OCI-LY3 (cell line): ENCODE results near the gene SUPV3L1.
"Not testable (repeated sequence)": the region's sequence is repeated elsewhere in the genome, so short reads cannot be mapped to it uniquely, and the experiment has no call there.

Source experiments
- H2AFZ ChIP-seq: fragments of 200-600, 300-600 bp; shearing (Covaris generic); 2 replicates; pipeline ENCODE4 v1.6.0; 2014; ENCODE audit warnings: antibody characterized with exemption, low read depth, low read length
- H3K27ac ChIP-seq: fragments of 200-600, 300-600 bp; sonication (generic); 2 replicates; pipeline ENCODE4 v1.5.1; 2014; ENCODE audit warnings: mild to moderate bottlenecking, low read length, moderate library complexity, mixed read lengths
- H3K27me3 ChIP-seq: fragments of 200-600, 300-600 bp; sonication (generic); 2 replicates; pipeline ENCODE4 v1.6.1; 2014; ENCODE audit warnings: low read depth, low read length, mixed read lengths
- H3K36me3 ChIP-seq: fragments of 200-600, 300-600 bp; sonication (generic); replicated peaks from 2 replicates; pipeline ENCODE3; 2014; ENCODE audit warnings: low read depth, low read length, mixed read lengths
- H3K4me1 ChIP-seq: fragments of 300-600, 200-600 bp; sonication (generic); 2 replicates; pipeline ENCODE4 v1.6.1; 2014; ENCODE audit warnings: low read length, mixed read lengths
- H3K4me2 ChIP-seq: fragments of 200-600, 300-600 bp; sonication (generic); 2 replicates; pipeline ENCODE4 v1.6.1; 2014; ENCODE audit warnings: low read length, mixed read lengths
- H3K4me3 ChIP-seq: fragments of 300-600, 200-600 bp; sonication (generic); 2 replicates; pipeline ENCODE4 v1.5.1; 2014; ENCODE audit warnings: antibody characterized with exemption, mild to moderate bottlenecking, low read length, moderate library complexity
- H3K79me2 ChIP-seq: fragments of 300-600, 200-600 bp; shearing (Covaris generic); 2 replicates; pipeline ENCODE4 v1.6.1; 2014; ENCODE audit warnings: mild to moderate bottlenecking, low read length, mixed read lengths
- H3K9ac ChIP-seq: fragments of 300-600, 200-600 bp; shearing (Covaris generic); 2 replicates; pipeline ENCODE4 v1.6.0; 2014; ENCODE audit warnings: mild to moderate bottlenecking, low read length, moderate library complexity
- H3K9me3 ChIP-seq: fragments of 200-600, 300-600 bp; shearing (Covaris generic); 2 replicates; pipeline ENCODE4 v1.6.1; 2014; ENCODE audit warnings: low read length, mixed read lengths; ENCODE audit not compliant: insufficient read depth
- H4K20me1 ChIP-seq: fragments of 200-600, 300-600 bp; sonication (generic); 2 replicates; pipeline ENCODE4 v1.6.1; 2016; ENCODE audit warnings: low read length, mixed read lengths; ENCODE audit not compliant: insufficient read depth
- CTCF ChIP-seq: fragments of 200-600, 300-600 bp; sonication (generic); IDR thresholded peaks from 2 replicates; pipeline ENCODE4 v1.5.1; 2014; ENCODE audit warnings: antibody characterized with exemption, low read length, low read depth
- EZH2phosphoT487 ChIP-seq: fragments of 200-600 bp; shearing (Covaris generic); IDR thresholded peaks from 2 replicates; pipeline ENCODE4 v1.6.1; 2018; ENCODE audit warnings: antibody characterized with exemption, mixed run types, low read depth

Gene SUPV3L1

GRCh38 chr10:69248117-69248730, 68.2 kb downstream of the SUPV3L1 start:
- no peaks in the 10 kb centered on the region for H3K27me3 ChIP-seq
- H3K9ac ChIP-seq: no peak overlapping the region
- no peak overlapping the region for H3K27ac ChIP-seq
- no peaks in the 10 kb centered on the region for H4K20me1 ChIP-seq
- H3K79me2 ChIP-seq: no peaks in the 10 kb centered on the region
- H3K36me3 ChIP-seq: no peaks in the 10 kb centered on the region
- no peak overlapping the region for H2AFZ ChIP-seq
- H3K4me1 ChIP-seq: no peaks in the 10 kb centered on the region
- TF ChIP-seq EZH2phosphoT487 (no peak), CTCF (no peak)
- H3K4me2 ChIP-seq: no peak overlapping the region
- no peak overlapping the region for H3K4me3 ChIP-seq
- no peaks in the 10 kb centered on the region for H3K9me3 ChIP-seq

GRCh38 chr10:69250041-69250440, 70.0 kb downstream of the SUPV3L1 start:
- H3K9me3 ChIP-seq: no peaks in the 10 kb centered on the region
- no peak overlapping the region for H3K9ac ChIP-seq
- no peaks in the 10 kb centered on the region for H3K27me3 ChIP-seq
- H4K20me1 ChIP-seq: no peaks in the 10 kb centered on the region
- TF ChIP-seq EZH2phosphoT487: no peak
- TF ChIP-seq CTCF: no peak
- no peaks in the 10 kb centered on the region for H3K36me3 ChIP-seq
- no peak overlapping the region for H3K27ac ChIP-seq
- H3K4me1 ChIP-seq: no peaks in the 10 kb centered on the region
- H3K4me3 ChIP-seq: no peak overlapping the region
- H3K79me2 ChIP-seq: no peaks in the 10 kb centered on the region
- no peak overlapping the region for H3K4me2 ChIP-seq
- H2AFZ ChIP-seq: no peak overlapping the region

DNA sequence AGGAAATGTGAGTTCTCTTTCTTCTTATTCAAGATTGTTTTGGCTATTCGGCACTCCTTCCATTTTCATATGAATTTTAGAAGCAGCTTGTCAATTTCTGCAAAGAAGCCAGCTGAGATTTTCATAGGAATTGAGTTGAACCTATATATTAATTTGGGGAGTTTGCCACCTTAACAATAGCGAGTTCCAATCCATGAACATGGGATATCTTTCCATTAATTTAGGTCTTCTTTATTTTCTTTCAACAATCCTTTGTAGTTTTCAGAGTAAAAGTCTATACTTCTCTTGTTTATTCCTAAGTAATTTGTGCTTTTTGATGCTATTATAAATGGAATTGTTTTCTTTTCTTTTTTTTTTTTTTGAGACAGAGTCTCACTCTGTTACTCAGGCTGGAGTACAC, 71.4 kb downstream of the SUPV3L1 start:
- not testable (repeated sequence) for H3K27me3 ChIP-seq, H3K27ac ChIP-seq, H3K79me2 ChIP-seq, H3K4me3 ChIP-seq, H3K4me2 ChIP-seq, H3K9ac ChIP-seq, H2AFZ ChIP-seq, H3K4me1 ChIP-seq, H4K20me1 ChIP-seq, H3K9me3 ChIP-seq, H3K36me3 ChIP-seq

GRCh38 chr10:69253171-69253570, 73.1 kb downstream of the SUPV3L1 start:
- H3K27me3 ChIP-seq: no peaks in the 10 kb centered on the region
- no peak for TF ChIP-seq EZH2phosphoT487
- TF ChIP-seq CTCF: no peak
- H3K27ac ChIP-seq: no peak overlapping the region
- no peak overlapping the region for H2AFZ ChIP-seq
- no peak overlapping the region for H3K4me3 ChIP-seq
- H3K4me2 ChIP-seq: no peak overlapping the region
- H3K4me1 ChIP-seq: no peaks in the 10 kb centered on the region
- no peaks in the 10 kb centered on the region for H3K36me3 ChIP-seq
- no peaks in the 10 kb centered on the region for H3K79me2 ChIP-seq
- H3K9me3 ChIP-seq: no peaks in the 10 kb centered on the region
- no peaks in the 10 kb centered on the region for H4K20me1 ChIP-seq
- no peak overlapping the region for H3K9ac ChIP-seq

- TF ChIP-seq EZH2phosphoT487 (no peak), CTCF (no peak)
- H3K4me3 ChIP-seq: no peak overlapping the region
- no peaks in the 10 kb centered on the region for H3K4me1 ChIP-seq
- no peaks in the 10 kb centered on the region for H3K36me3 ChIP-seq
- H3K79me2 ChIP-seq: no peaks in the 10 kb centered on the region
- H3K27me3 ChIP-seq: no peaks in the 10 kb centered on the region
- H3K9ac ChIP-seq: no peak overlapping the region
- no peak overlapping the region for H3K27ac ChIP-seq
- no peak overlapping the region for H2AFZ ChIP-seq
- H3K4me2 ChIP-seq: no peak overlapping the region
- H4K20me1 ChIP-seq: no peaks in the 10 kb centered on the region
- no peaks in the 10 kb centered on the region for H3K9me3 ChIP-seq
Measured at GRCh38 chr10:69254877-69255276, 74.8 kb downstream of the SUPV3L1 start.
